A673 (cell line): ENCODE measurements around the gene TAGLN. TPM values are rescaled to one million over a fixed set of nuclear protein-coding genes. Genes with fewer than 3 reads are reported as not detected.

Source experiments
- BruUV-seq: library from RNA; stranded (reverse); fragments of 400-500 nt; replicated peaks from 2 replicates; lab custom pipeline; 2021; lab: Mats Ljungman, UMichigan
- CTCF ChIA-PET: fragments of 300-600 bp; sonication (Branson Sonifier 250); formaldehyde crosslinking; loops from one replicate; lab custom pipeline; 2022; ENCODE audit warnings: antibody characterized with exemption; lab: Charles Lee
- POLR2A ChIA-PET: fragments of 300-600 bp; sonication (Branson Sonifier 250); formaldehyde crosslinking; loops from one replicate; lab custom pipeline; 2022; ENCODE audit warnings: antibody characterized with exemption; ENCODE audit not compliant: low non-redundant PET; lab: Charles Lee
- DNase-seq: peaks from one replicate; pipeline ENCODE4 v3.0.0-alpha.2; 2015; ENCODE audit warnings: low spot score
- H3K27ac ChIP-seq: fragments of 200-600 bp; sonication (generic); 2 replicates; pipeline ENCODE4 v1.5.1; 2016; ENCODE audit warnings: mixed run types, low read depth, mild to moderate bottlenecking, mixed read lengths, antibody characterized with exemption, low read length; ENCODE audit not compliant: poor library complexity, severe bottlenecking
- H3K27me3 ChIP-seq: fragments of 200-600 bp; sonication (generic); replicated peaks from 2 replicates; pipeline ENCODE4 v1.6.1; 2017; ENCODE audit warnings: mixed run types, low read depth, mild to moderate bottlenecking, mixed read lengths, antibody characterized with exemption, low read length; ENCODE audit not compliant: insufficient read depth, poor library complexity
- H3K36me3 ChIP-seq: fragments of 200-600 bp; sonication (generic); 2 replicates; pipeline ENCODE4 v1.6.1; 2016; ENCODE audit warnings: mixed run types, mild to moderate bottlenecking, mixed read lengths, antibody characterized with exemption, low read length; ENCODE audit not compliant: insufficient read depth, poor library complexity, severe bottlenecking
- H3K4me1 ChIP-seq: fragments of 200-600 bp; sonication (generic); 2 replicates; pipeline ENCODE4 v1.6.1; 2017; ENCODE audit warnings: mixed run types, mild to moderate bottlenecking, mixed read lengths, antibody characterized with exemption, low read length; ENCODE audit not compliant: insufficient read depth, poor library complexity, severe bottlenecking
- H3K4me3 ChIP-seq: fragments of 200-600 bp; sonication (generic); 2 replicates; pipeline ENCODE4 v1.5.1; 2016; ENCODE audit warnings: low read depth, mixed run types, mild to moderate bottlenecking, mixed read lengths, low read length; ENCODE audit not compliant: poor library complexity, severe bottlenecking
- H3K9me3 ChIP-seq: fragments of 200-600 bp; sonication (generic); 2 replicates; pipeline ENCODE4 v1.6.1; 2016; ENCODE audit warnings: mixed run types, low read depth, mild to moderate bottlenecking, mixed read lengths, antibody characterized with exemption, low read length; ENCODE audit not compliant: poor library complexity, severe bottlenecking
- CTCF ChIP-seq: fragments of 300-800, 200-600 bp; sonication (generic); conservative IDR thresholded peaks from 2 replicates; pipeline ENCODE4 v1.5.1; 2017; ENCODE audit warnings: low read depth, mild to moderate bottlenecking, antibody characterized with exemption, low read length, moderate library complexity, mixed read lengths
- EZH2 ChIP-seq: fragments of 200-600 bp; sonication (generic); IDR thresholded peaks from 2 replicates; pipeline ENCODE4 v1.6.1; 2017; ENCODE audit warnings: borderline replicate concordance, low read depth, mild to moderate bottlenecking, mixed read lengths, antibody characterized with exemption, low read length; ENCODE audit not compliant: poor library complexity, severe bottlenecking
- intact Hi-C: fragments of 100-400 bp; cut with micrococcal nuclease; formaldehyde crosslinking; loops from one replicate; pipeline ENCODE4 v1.10.0; 2022; ENCODE audit not compliant: unreplicated experiment
- total RNA-seq: library from RNA; stranded (reverse); gene quantifications from 2 replicates; pipeline ENCODE4 v1.2.3, GENCODE V29; 2021

Gene TAGLN
- total RNA-seq, 1 experiment from 2014 or later: 27.2 TPM

- intact Hi-C loops: no loop called here
- POLR2A ChIA-PET: no interaction called here
- CTCF ChIA-PET: no interaction called here
- no peak for DNase-seq
- Histone ChIP-seq H3K27ac (no peak overlapping the region), H3K36me3 (peaks cover 13% of the 10 kb centered on the region), H3K4me1 (no peaks in the 10 kb centered on the region), H3K4me3 (no peak overlapping the region), H3K9me3 (no peaks in the 10 kb centered on the region), H3K27me3 (no peaks in the 10 kb centered on the region)
- no TSS peak for BruUV-seq
- TF ChIP-seq EZH2 (no peak), CTCF (no peak)
These were observed 5.8 kb upstream of the TAGLN start for GRCh38 chr11:117193130-117194020.

- DNase-seq: no peak
- H3K4me3 ChIP-seq: no peak overlapping the region
- H3K4me1 ChIP-seq: peaks cover 4% of the 10 kb centered on the region
- no peaks in the 10 kb centered on the region for H3K9me3 ChIP-seq
- intact Hi-C loops: no loop called here
- no TSS peak for BruUV-seq
- H3K27ac ChIP-seq: no peak overlapping the region
- H3K27me3 ChIP-seq: no peaks in the 10 kb centered on the region
- ChIA-PET CTCF (no interaction called here), POLR2A (no interaction called here)
- TF ChIP-seq EZH2 (no peak), CTCF (no peak)
- H3K36me3 ChIP-seq: peaks cover 7% of the 10 kb centered on the region
These were observed 4.9 kb upstream of the TAGLN start for GRCh38 chr11:117194267-117194666.

- Histone ChIP-seq H3K4me1 (peaks cover 4% of the 10 kb centered on the region), H3K36me3 (no peaks in the 10 kb centered on the region), H3K4me3 (no peak overlapping the region), H3K27ac (no peak overlapping the region), H3K9me3 (no peaks in the 10 kb centered on the region), H3K27me3 (no peaks in the 10 kb centered on the region)
- TF ChIP-seq CTCF: no peak
- TF ChIP-seq EZH2: no peak
- DNase-seq: no peak
- ChIA-PET POLR2A (no interaction called here), CTCF (no interaction called here)
- intact Hi-C loops: no loop called here
- no TSS peak for BruUV-seq
These were observed 3.9 kb upstream of the TAGLN start for GRCh38 chr11:117195258-117195657.
